Endothelial cell of umbilical vein (primary cell): ENCODE data around the gene PLPP7. TPM values are rescaled to one million over a fixed set of nuclear protein-coding genes. Genes with fewer than 3 reads are reported as not detected.

ENCODE experiments used
- BruUV-seq: library from RNA; stranded (reverse); fragments of 400-500 nt; replicated peaks from 2 replicates; lab custom pipeline; 2021; lab: Mats Ljungman, UMichigan
- CTCF ChIA-PET: fragments of 300-600, 350-600 bp; sonication (Branson Sonifier 250); formaldehyde crosslinking; loops from one replicate; lab custom pipeline; 2021; ENCODE audit warnings: antibody characterized with exemption, inconsistent platforms; lab: Charles Lee
- POLR2A ChIA-PET: fragments of 300-600, 350-600 bp; sonication (Branson Sonifier 250); formaldehyde crosslinking; loops from one replicate; lab custom pipeline; 2021; ENCODE audit warnings: antibody characterized with exemption, inconsistent platforms; lab: Charles Lee
- DNase-seq: peaks from one replicate; pipeline ENCODE4 v3.0.0-alpha.2; 2011; ENCODE audit warnings: low read depth, low spot score
- FAIRE-seq: peaks from 2 replicates; lab custom pipeline; 2011; peaks lifted over from hg19 to GRCh38; lab: Jason Lieb, UNC
- H2AFZ ChIP-seq: 2 replicates; pipeline ENCODE4 v1.6.0; 2012; ENCODE audit warnings: low read depth, low read length, control low read depth, inconsistent platforms
- H3K27ac ChIP-seq: 2 replicates; pipeline ENCODE4 v1.5.1; 2011; ENCODE audit warnings: low read depth, mild to moderate bottlenecking, control low read depth, low read length, moderate library complexity; ENCODE audit not compliant: insufficient read depth
- H3K27me3 ChIP-seq, 2 experiments: 2 replicates each; pipeline versions ENCODE4 v1.6.0 to v1.6.1; 2011; ENCODE audit warnings: low read length in 2 of 2, mixed read lengths in 1 of 2; ENCODE audit not compliant: control insufficient read depth in 2 of 2, insufficient read depth in 2 of 2
- H3K36me3 ChIP-seq, 2 experiments: 2 replicates in 1 of 2; 3 replicates in 1 of 2; pipeline ENCODE4 v1.5.1; 2011; ENCODE audit warnings: low read length in 2 of 2, mild to moderate bottlenecking in 1 of 2, moderate library complexity in 1 of 2; ENCODE audit not compliant: control insufficient read depth in 2 of 2, insufficient read depth in 2 of 2; ENCODE audit errors: extremely low read depth in 1 of 2
- H3K4me1 ChIP-seq: 3 replicates; pipeline ENCODE4 v1.5.1; 2011; ENCODE audit warnings: mild to moderate bottlenecking, low read length; ENCODE audit not compliant: control insufficient read depth, insufficient read depth; ENCODE audit errors: extremely low read depth
- H3K4me2 ChIP-seq: 2 replicates; pipeline ENCODE4 v1.6.1; 2011; ENCODE audit warnings: low read length, control low read depth, mixed read lengths; ENCODE audit not compliant: insufficient read depth
- H3K4me3 ChIP-seq, 3 experiments: fragments of 200-600 bp in 1 of 3; sonication (generic), shearing (Covaris generic) in 1 of 3; replicated peaks in 1 of 3; 2 replicates each; pipeline ENCODE4 v1.5.1; 2011 to 2016; ENCODE audit warnings: control low read depth in 3 of 3, low read length in 3 of 3, mild to moderate bottlenecking in 2 of 3, inconsistent platforms in 1 of 3, low read depth in 1 of 3, moderate library complexity in 1 of 3; ENCODE audit not compliant: insufficient read depth in 1 of 3
- H3K79me2 ChIP-seq: 2 replicates; pipeline ENCODE4 v1.6.0; 2012; ENCODE audit warnings: low read length, inconsistent platforms; ENCODE audit not compliant: control insufficient read depth, insufficient read depth
- H3K9ac ChIP-seq: replicated peaks from 2 replicates; pipeline ENCODE3; 2011; ENCODE audit warnings: low read length, control low read depth; ENCODE audit not compliant: insufficient read depth; ENCODE audit errors: extremely low read depth
- H3K9me1 ChIP-seq: replicated peaks from 3 replicates; pipeline ENCODE4 v1.6.0; 2011; ENCODE audit warnings: mild to moderate bottlenecking, low read length; ENCODE audit not compliant: control insufficient read depth, insufficient read depth; ENCODE audit errors: extremely low read depth
- H3K9me3 ChIP-seq: replicated peaks from 2 replicates; pipeline ENCODE4 v1.5.1; 2012; ENCODE audit warnings: low read length, inconsistent platforms; ENCODE audit not compliant: control insufficient read depth, insufficient read depth
- H4K20me1 ChIP-seq: replicated peaks from 2 replicates; pipeline ENCODE3; 2011; ENCODE audit warnings: mild to moderate bottlenecking, low read length; ENCODE audit not compliant: control insufficient read depth, insufficient read depth; ENCODE audit errors: extremely low read depth
- CTCF ChIP-seq, 2 donors: IDR thresholded peaks; 1 replicate in 1 of 2; 2 replicates in 1 of 2; pipeline ENCODE4 v1.5.1; 2011; ENCODE audit warnings: low read length in 2 of 2, mild to moderate bottlenecking in 2 of 2, moderate library complexity in 2 of 2, control low read depth in 1 of 2, inconsistent platforms in 1 of 2, low read depth in 1 of 2; ENCODE audit not compliant: insufficient read depth in 1 of 2; ENCODE audit errors: extremely low read depth in 1 of 2
- EZH2 ChIP-seq: IDR thresholded peaks from 2 replicates; pipeline ENCODE4 v1.6.1; 2012; ENCODE audit warnings: borderline replicate concordance, low read depth, mild to moderate bottlenecking, moderate library complexity, low read length, inconsistent platforms; ENCODE audit not compliant: severe bottlenecking
- FOS ChIP-seq: IDR thresholded peaks from 2 replicates; pipeline ENCODE4 v1.6.1; 2011; ENCODE audit warnings: mild to moderate bottlenecking, low read length, moderate library complexity, borderline replicate concordance; ENCODE audit not compliant: insufficient read depth
- GATA2 ChIP-seq: IDR thresholded peaks from 2 replicates; pipeline ENCODE4 v1.7.0; 2011; ENCODE audit warnings: low read depth, mild to moderate bottlenecking, moderate library complexity, mixed read lengths, low read length; ENCODE audit not compliant: insufficient read length, insufficient read depth
- JUN ChIP-seq: IDR thresholded peaks from 2 replicates; pipeline ENCODE4 v1.6.1; 2011; ENCODE audit warnings: borderline replicate concordance, low read depth; ENCODE audit not compliant: insufficient read length, insufficient read depth
- MAX ChIP-seq: IDR thresholded peaks from 2 replicates; pipeline ENCODE4 v1.6.1; 2011; ENCODE audit not compliant: insufficient read depth, insufficient read length
- MYC ChIP-seq: IDR thresholded peaks from one replicate; pipeline ENCODE4 v1.6.1; 2011; ENCODE audit warnings: mild to moderate bottlenecking, low read depth, low read length
- POLR2A ChIP-seq: IDR thresholded peaks from 2 replicates; pipeline ENCODE4 v1.6.1; 2012; ENCODE audit warnings: low read depth, mild to moderate bottlenecking, control low read depth, low read length
- POLR2AphosphoS5 ChIP-seq: IDR thresholded peaks from 2 replicates; pipeline ENCODE4 v1.6.1; 2012; ENCODE audit warnings: low read depth, mild to moderate bottlenecking, control low read depth, low read length, moderate library complexity; ENCODE audit not compliant: insufficient read depth
- dilution Hi-C: fragments of 300-500 bp; cut with MboI; formaldehyde crosslinking; loops from one replicate; pipeline ENCODE4 v1.15.0; 2019; ENCODE audit warnings: low sequenced_read_pairs; ENCODE audit not compliant: extremely low pct_ligation_motif_present
- intact Hi-C: fragments of 100-400 bp; cut with micrococcal nuclease; formaldehyde crosslinking; loops from one replicate; pipeline ENCODE4 v1.10.0; 2022
- polyA plus RNA-seq, 4 experiments: library from polyadenylated mRNA; depleted of rRNA in 3 of 4; stranded (reverse) in 3 of 4; unstranded in 1 of 4; fragments of >200 nt; gene quantifications; 2 replicates each; pipeline versions ENCODE4 v1.2.1 to v1.2.3, GENCODE V29; 2011 to 2012; ENCODE audit warnings: missing spikeins in 1 of 4
- total RNA-seq: library from RNA; stranded (reverse); gene quantifications from 2 replicates; pipeline ENCODE4 v1.2.3, GENCODE V29; 2021

Gene PLPP7
- total and polyA plus RNA-seq, 2 donors (not counting 3 experiments of a cell fraction or from before 2014, with no cell fraction given), result 2.1 to 2.7 TPM

DNA sequence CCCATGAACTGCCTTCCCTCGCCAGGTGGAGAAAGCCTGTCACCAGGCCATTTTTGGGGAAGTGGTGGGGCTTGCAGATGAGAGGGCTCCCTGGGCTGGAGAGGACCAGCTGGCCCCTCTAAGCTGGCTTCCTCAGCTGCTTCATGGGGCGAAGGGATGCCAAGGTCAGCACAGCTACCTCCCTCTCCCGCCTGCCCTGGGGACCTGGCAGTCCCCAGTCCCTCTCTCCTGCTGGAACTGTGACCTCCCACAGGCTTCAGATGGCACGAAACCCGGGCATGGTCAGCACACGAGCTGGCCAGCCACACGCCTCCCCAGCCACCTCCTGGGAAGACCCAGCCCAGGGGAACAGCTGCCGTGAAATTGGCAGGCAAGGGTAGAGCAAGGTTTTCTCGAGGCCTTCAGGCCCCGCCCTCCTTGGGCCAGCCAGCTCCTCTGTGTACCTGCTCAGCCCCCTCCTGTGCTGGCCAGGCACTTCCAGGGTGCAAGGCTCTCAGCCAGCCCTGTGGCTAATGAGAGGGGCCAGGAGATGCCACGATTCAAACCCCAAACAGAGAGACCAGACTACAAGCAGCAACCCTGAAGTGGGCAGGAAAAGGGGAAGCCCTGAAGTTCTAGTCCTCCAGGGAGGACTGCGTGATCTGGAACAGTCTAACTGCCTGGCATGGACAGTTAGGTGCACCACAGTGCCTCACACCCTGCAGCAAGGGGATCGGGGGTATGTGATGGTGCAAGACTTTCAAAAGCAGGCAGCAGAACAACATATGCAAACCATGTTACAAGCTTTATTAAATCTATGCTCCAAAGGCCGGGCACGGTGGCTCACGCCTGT is 12.9 kb downstream of the PLPP7 start:
- Histone ChIP-seq H3K9me1 (no peaks in the 10 kb centered on the region), H4K20me1 (no peaks in the 10 kb centered on the region), H3K27me3 (no peaks in the 10 kb centered on the region), H3K4me2 (no peak overlapping the region), H3K4me1 (no peaks in the 10 kb centered on the region), H3K36me3 (no peaks in the 10 kb centered on the region), H3K9ac (no peak overlapping the region), H2AFZ (no peak overlapping the region), H3K9me3 (no peaks in the 10 kb centered on the region), H3K4me3 (no peak overlapping the region), H3K27ac (no peak overlapping the region), H3K79me2 (no peaks in the 10 kb centered on the region)
- DNase-seq, result no peak
- dilution Hi-C loops, result no loop called here
- no peak for FAIRE-seq
- ChIA-PET CTCF (interaction anchor here (1.5 to 2.1 kb wide), 2 partner anchors 34 to 48 kb away, joined by 4 to 5 read pairs; no protein-coding TSS in a partner anchor), POLR2A (no interaction called here)
- no peak for TF ChIP-seq CTCF (IDR thresholded peaks at IDR 0.05; ENCODE audit: extremely low read depth in 1 of 2, insufficient read depth in 1 of 2, low read depth in 1 of 2, low read length in 2 of 2)
- no peak for TF ChIP-seq JUN
- TF ChIP-seq GATA2, result no peak
- no peak for TF ChIP-seq MAX
- no peak for TF ChIP-seq POLR2A
- TF ChIP-seq POLR2AphosphoS5, result no peak
- TF ChIP-seq EZH2, result no peak
- TF ChIP-seq FOS, result no peak
- TF ChIP-seq MYC, result no peak
- intact Hi-C loops, result no loop called here
- no TSS peak for BruUV-seq
